AG09309 (cell line): ENCODE results near the gene DIMT1.

Experiments used
- DNase-seq: peaks from one replicate; pipeline ENCODE4 v3.0.0-alpha.2; 2010; ENCODE audit warnings: low read depth
- H3K4me3 ChIP-seq: 2 replicates; pipeline ENCODE4 v1.5.1; 2011; ENCODE audit warnings: mild to moderate bottlenecking, low read depth, low read length, moderate library complexity; ENCODE audit not compliant: control insufficient read depth
- CTCF ChIP-seq: IDR thresholded peaks from 2 replicates; pipeline ENCODE4 v1.5.1; 2011; ENCODE audit warnings: mild to moderate bottlenecking, low read depth, low read length, inconsistent platforms; ENCODE audit not compliant: insufficient read depth, control insufficient read depth; ENCODE audit errors: missing control alignments

DIMT1 gene

DNA sequence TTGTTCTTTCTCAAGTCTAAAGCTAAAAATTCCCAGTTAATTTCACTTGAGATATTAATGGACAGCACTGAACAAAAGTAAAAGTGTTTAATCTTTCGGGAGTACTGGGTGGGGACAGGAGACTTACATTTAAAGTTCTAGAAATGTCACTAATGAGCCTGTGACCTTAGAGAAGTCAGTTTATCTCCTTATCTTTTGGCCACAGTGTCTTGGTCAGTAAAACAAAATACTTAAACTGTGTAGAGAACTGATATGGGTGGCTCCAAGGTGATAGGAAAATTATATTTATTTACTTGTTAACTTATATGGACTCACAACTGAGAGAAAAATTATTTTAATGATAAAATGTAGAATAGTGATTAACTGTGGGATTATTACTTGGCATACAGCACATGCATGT is 17.7 kb upstream of the DIMT1 start:
- DNase-seq, result no peak
- TF ChIP-seq CTCF, result no peak
- H3K4me3 ChIP-seq, result no peak overlapping the region

DNA sequence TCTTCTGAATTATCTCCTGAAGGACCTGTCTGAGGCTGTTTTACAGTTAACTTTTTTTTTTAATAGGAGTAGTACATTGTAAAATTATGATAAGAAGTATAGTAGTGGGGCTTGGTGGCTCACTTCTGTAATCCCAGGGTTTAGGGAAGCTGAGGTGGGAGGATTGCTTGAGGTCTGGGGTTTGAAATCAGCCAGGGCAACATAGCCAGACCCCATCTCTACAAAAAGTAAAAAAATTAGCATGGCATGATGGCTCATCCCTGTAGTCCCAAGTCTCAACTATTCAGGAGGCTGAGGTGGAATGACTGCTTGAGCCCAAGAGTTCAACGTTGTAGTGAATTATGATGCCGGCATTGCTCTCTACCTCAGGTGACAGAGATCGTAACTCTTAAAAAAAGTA is 15.9 kb upstream of the DIMT1 start:
- TF ChIP-seq CTCF, result no peak
- H3K4me3 ChIP-seq, result no peak overlapping the region
- DNase-seq, result no peak

- no peak for DNase-seq
- TF ChIP-seq CTCF, result no peak
- H3K4me3 ChIP-seq, result no peak overlapping the region
Observed at GRCh38 chr5:62418462-62419076, 14.9 kb upstream of the DIMT1 start.

DNA sequence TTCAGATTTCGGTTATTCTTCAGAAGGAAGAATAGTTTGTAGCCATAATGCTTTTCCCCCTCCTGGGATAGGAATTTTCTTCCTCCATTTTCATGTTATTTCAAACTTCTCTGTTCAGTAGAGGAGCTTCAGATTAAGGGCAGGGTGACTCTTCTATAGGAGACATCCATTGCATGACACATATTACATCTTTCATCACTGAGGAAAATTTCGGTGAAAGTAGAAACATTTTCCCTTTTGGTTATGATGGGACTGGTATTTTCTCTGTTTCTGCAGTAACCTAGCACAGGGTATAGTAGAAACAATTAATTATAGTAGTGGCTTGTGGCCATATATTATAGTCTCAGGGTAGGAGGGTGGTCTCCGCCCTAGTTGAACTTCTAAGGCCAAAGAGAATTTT is 10.0 kb upstream of the DIMT1 start:
- H3K4me3 ChIP-seq, result peak overlapping the region; percentile 96
- no peak for TF ChIP-seq CTCF
- DNase-seq, result no peak

GRCh38 chr5:62412549-62413329 is 9.0 kb upstream of the DIMT1 start, which contains the start of gene IPO11:
IPO11 (plus strand) TSS chr5:62412763; CDS start chr5:62437280, 24,517 bp downstream.
- TF ChIP-seq CTCF, result no peak
- peak within 1 kb of the TSS; percentile 96 for H3K4me3 ChIP-seq
- DNase-seq, result peak; percentile 95

GRCh38 chr5:62395210-62395950 is 8.3 kb downstream of the DIMT1 start:
- no peak for TF ChIP-seq CTCF
- DNase-seq, result no peak
- no peak overlapping the region for H3K4me3 ChIP-seq
